ENCODE measurements around the gene TSPAN7.
A peak's percentile ranks its signal among the peaks of the same experiment; 100 is the strongest.

TSPAN7 gene

DNA sequence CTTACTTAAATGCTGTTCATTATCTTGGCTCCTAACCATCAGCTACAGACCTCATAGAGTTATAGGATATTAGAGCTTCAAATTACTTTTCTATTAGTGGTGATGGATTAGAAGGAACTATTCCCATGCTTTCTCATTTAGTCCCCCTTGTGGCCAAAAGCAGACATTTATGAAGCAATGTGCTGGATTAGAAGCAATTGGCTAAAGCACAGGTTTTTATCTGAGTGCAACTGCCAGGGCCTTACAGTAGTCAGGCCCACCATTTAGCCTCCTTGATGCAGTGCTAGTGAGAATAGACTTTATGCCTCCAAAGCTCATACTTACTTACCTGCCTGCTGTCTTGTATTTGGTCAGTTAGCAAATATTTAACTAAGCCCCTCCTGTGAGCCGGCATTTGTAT is 93.0 kb downstream of the TSPAN7 start:
- TF ChIP-seq, protein P1, sequence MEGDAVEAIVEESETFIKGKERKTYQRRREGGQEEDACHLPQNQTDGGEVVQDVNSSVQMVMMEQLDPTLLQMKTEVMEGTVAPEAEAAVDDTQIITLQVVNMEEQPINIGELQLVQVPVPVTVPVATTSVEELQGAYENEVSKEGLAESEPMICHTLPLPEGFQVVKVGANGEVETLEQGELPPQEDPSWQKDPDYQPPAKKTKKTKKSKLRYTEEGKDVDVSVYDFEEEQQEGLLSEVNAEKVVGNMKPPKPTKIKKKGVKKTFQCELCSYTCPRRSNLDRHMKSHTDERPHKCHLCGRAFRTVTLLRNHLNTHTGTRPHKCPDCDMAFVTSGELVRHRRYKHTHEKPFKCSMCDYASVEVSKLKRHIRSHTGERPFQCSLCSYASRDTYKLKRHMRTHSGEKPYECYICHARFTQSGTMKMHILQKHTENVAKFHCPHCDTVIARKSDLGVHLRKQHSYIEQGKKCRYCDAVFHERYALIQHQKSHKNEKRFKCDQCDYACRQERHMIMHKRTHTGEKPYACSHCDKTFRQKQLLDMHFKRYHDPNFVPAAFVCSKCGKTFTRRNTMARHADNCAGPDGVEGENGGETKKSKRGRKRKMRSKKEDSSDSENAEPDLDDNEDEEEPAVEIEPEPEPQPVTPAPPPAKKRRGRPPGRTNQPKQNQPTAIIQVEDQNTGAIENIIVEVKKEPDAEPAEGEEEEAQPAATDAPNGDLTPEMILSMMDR (conservative IDR thresholded peaks at IDR 0.05): peak; percentile 72
- H3K27ac ChIP-seq: no peak overlapping the region

DNA sequence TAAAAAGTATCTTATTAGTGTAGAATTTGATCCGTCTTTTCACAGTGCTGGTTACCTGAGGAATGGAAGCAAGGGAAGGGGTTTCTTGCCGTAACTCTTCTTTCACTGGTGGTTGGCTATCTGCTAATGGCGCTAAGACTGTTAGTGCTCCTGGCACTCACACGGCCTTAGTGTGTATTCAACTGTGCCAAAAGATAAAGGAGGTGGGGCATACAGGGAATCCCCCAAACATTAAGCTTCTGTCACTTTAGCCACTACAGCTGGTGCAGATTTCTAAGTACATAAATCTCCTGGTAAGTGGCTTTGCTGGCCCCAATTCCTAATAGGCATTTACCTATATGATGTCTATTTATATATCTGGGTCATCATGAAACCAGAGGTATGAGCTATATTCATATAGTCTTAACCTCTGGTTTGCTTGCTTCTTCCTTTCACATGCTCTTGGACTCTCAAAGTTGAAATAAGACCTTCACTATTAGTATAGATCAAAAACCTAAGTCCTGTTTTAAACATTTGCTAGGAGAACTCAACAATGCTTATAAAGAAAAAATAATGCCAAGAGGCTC is 95.1 kb downstream of the TSPAN7 start:
- TF ChIP-seq, protein P1 (conservative IDR thresholded peaks at IDR 0.05): no peak

GRCh38 chrX:38657562-38657961 is 96.2 kb downstream of the TSPAN7 start:
- no peak overlapping the region for H3K27ac ChIP-seq
- TF ChIP-seq, protein P1 (conservative IDR thresholded peaks at IDR 0.05): no peak

More for the DNA sequence above, 95.1 kb downstream of the TSPAN7 start:
- H3K27ac ChIP-seq: no peak overlapping the region

- TF ChIP-seq, protein P1 (conservative IDR thresholded peaks at IDR 0.05): no peak
- H3K27ac ChIP-seq: peak overlapping the region; percentile 55
Observed at GRCh38 chrX:38660395-38661102, 99.2 kb downstream of the TSPAN7 start.

GRCh38 chrX:38661103-38661441 is 99.7 kb downstream of the TSPAN7 start:
- no peak overlapping the region for H3K27ac ChIP-seq
- TF ChIP-seq, protein P1 (conservative IDR thresholded peaks at IDR 0.05): no peak

DNA sequence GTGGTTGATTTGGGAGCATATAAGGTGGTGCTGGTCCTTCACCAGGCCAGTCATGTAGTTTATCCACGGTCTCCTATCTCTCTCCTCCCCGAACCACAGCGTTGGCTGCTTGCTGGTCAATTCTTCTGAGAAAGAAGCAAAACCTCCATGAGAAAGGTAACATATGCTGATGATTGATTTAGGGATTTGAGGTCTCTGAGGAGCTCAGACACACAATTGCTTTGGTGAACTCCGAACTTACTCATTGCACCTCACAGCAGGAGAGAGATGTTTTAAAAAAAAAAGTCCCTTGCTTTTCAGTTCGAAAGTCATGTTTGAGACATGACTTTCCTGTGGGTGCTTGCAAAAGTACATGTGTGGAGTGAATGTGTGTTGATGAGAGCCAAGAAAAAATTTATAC is 100.2 kb downstream of the TSPAN7 start:
- no peak overlapping the region for H3K27ac ChIP-seq

DNA sequence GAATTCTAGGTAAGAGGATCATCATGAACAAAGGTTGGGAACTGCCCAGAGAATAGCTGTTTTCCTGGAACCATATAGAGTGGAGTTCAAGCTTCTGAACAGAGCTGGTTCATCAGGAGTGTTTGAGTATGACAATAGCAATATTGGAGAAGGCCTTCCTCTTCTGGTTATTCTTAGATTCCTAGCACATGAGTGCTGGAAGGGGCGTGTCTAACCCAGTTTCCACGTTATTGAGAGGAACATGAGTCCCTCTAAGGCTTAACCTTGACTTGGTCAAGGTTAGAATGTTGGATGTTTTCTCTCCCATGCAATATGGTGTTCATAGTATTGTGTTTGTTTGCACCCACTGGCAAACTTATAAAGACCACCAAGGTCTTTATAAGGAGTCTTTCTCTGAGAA is 101.3 kb downstream of the TSPAN7 start:
- TF ChIP-seq, protein P1 (conservative IDR thresholded peaks at IDR 0.05): no peak
- H3K27ac ChIP-seq: no peak overlapping the region

More for the DNA sequence above, 100.2 kb downstream of the TSPAN7 start:
- TF ChIP-seq, protein P1 (conservative IDR thresholded peaks at IDR 0.05): no peak
